GM12878 (cell line): Measurements from ENCODE around the gene DPEP1.

Experiments
- ATF2 ChIP-seq: IDR thresholded peaks from 2 replicates; pipeline ENCODE4 v1.6.1; 2012; ENCODE audit warnings: low read length, inconsistent platforms
- BHLHE40 ChIP-seq, 2 experiments: fragments of 450-650 bp in 1 of 2; IDR thresholded peaks; 2 replicates each; pipeline ENCODE4 v1.6.1; 2011 to 2017; ENCODE audit warnings: low read depth in 2 of 2, borderline replicate concordance in 1 of 2, improper control_type of control experiment in 1 of 2, low read length in 1 of 2, mild to moderate bottlenecking in 1 of 2
- CHD4 ChIP-seq: fragments of 200-600 bp; sonication (generic); IDR thresholded peaks from 2 replicates; pipeline ENCODE4 v1.6.1; 2016; ENCODE audit warnings: mild to moderate bottlenecking
- FOS ChIP-seq: IDR thresholded peaks from 3 replicates; pipeline ENCODE4 v1.6.1; 2011; ENCODE audit warnings: borderline replicate concordance; ENCODE audit not compliant: insufficient read length; ENCODE audit errors: extremely low read depth
- HDAC6 ChIP-seq: fragments of 200-600 bp; sonication (generic); IDR thresholded peaks from one replicate; pipeline ENCODE4 v1.8.0; 2017; ENCODE audit warnings: antibody characterized with exemption; ENCODE audit not compliant: unreplicated experiment
- NBN ChIP-seq: fragments of 450-650 bp; IDR thresholded peaks from 2 replicates; pipeline ENCODE4 v1.6.1; 2016
- POLR2A ChIP-seq: IDR thresholded peaks from 2 replicates; pipeline ENCODE4 v1.6.1; 2011; ENCODE audit warnings: low read depth, mild to moderate bottlenecking, low read length
- REST ChIP-seq: IDR thresholded peaks from 2 replicates; pipeline ENCODE4 v1.6.1; 2012; ENCODE audit warnings: mild to moderate bottlenecking, low read depth, low read length
- ZBTB33 ChIP-seq: fragments of 450-650 bp; IDR thresholded peaks from 2 replicates; pipeline ENCODE4 v1.6.1; 2017; ENCODE audit warnings: mild to moderate bottlenecking
- ZNF274 ChIP-seq: IDR thresholded peaks from one replicate; pipeline ENCODE4 v1.8.0; 2011; ENCODE audit not compliant: insufficient read length, insufficient read depth
- TF ChIP-seq, protein P1 (sequence below), 3 experiments: IDR thresholded peaks in 2 of 3; conservative IDR thresholded peaks in 1 of 3; 2 replicates each; pipeline ENCODE4 v1.5.1; 2011; ENCODE audit warnings: low read depth in 3 of 3, low read length in 3 of 3, mild to moderate bottlenecking in 3 of 3, control low read depth in 2 of 3, moderate library complexity in 2 of 3, inconsistent platforms in 1 of 3, mixed read lengths in 1 of 3; ENCODE audit not compliant: control insufficient read depth in 2 of 3, insufficient read depth in 1 of 3; ENCODE audit errors: extremely low read depth in 1 of 3

DNA sequence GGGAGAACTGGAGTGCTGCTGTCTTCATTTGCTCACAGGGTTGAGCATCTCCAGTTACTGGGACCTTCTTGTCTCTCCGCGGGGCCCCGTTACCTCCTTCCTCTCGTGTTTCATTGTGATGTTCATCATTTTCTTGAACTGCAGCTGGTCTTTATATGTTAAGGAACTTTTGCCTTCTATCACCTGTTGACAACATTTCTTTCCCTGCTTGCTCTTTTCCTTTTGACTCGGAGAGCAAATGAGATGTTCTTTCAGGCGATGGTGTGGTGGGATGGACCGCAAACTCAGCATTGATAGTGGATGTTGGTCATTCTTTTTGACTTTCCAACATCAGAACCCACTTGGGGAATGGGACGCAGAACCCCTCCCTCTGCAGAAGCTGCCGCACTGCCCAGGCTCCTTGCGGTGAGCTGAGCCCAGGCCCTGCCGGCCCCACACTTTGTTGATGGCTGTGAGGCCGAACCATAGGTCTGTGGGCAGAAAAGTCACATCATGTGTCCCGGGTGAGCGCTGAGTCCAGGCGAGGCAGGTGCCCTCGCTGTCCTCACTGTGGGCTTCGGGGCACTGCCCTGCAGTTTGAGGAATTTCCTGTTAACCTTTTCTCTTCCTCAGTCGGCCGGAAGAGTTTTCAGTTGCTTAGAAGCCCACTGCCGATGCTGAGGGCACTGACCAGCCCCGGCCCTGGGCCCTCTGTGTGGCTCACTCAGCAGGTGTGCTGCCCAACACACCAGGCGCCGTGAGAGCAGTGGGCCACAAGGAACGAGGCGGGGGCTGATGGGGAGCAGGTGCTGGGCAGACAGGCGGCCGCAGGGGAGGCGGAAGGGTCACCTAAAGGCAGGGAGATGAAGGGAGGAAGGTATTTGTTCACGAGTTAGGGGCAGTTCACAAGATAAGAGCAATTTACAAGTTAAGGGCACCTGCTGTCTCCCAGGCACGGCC lies 45.5 kb upstream of the DPEP1 start:
- TF ChIP-seq, protein P1, sequence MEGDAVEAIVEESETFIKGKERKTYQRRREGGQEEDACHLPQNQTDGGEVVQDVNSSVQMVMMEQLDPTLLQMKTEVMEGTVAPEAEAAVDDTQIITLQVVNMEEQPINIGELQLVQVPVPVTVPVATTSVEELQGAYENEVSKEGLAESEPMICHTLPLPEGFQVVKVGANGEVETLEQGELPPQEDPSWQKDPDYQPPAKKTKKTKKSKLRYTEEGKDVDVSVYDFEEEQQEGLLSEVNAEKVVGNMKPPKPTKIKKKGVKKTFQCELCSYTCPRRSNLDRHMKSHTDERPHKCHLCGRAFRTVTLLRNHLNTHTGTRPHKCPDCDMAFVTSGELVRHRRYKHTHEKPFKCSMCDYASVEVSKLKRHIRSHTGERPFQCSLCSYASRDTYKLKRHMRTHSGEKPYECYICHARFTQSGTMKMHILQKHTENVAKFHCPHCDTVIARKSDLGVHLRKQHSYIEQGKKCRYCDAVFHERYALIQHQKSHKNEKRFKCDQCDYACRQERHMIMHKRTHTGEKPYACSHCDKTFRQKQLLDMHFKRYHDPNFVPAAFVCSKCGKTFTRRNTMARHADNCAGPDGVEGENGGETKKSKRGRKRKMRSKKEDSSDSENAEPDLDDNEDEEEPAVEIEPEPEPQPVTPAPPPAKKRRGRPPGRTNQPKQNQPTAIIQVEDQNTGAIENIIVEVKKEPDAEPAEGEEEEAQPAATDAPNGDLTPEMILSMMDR (IDR thresholded peaks at IDR 0.05 in 2 of 3, conservative IDR thresholded peaks at IDR 0.05 in 1 of 3; ENCODE audit: control insufficient read depth in 2 of 3, extremely low read depth in 1 of 3, insufficient read depth in 1 of 3, low read depth in 3 of 3, low read length in 3 of 3): no peak
- TF ChIP-seq BHLHE40 (IDR thresholded peaks at IDR 0.05; ENCODE audit: borderline replicate concordance in 1 of 2, low read depth in 2 of 2, low read length in 1 of 2) (no peak), ATF2 (no peak), ZNF274 (no peak), NBN (no peak), REST (no peak), HDAC6 (no peak), CHD4 (no peak), FOS (no peak), ZBTB33 (no peak), POLR2A (no peak)
